Endothelial cell of umbilical vein (primary cell): Measurements from ENCODE around the gene ANKS1B. TPM values are rescaled to one million over a fixed set of nuclear protein-coding genes. Genes with fewer than 3 reads are reported as not detected.

Experiments
- BruUV-seq: library from RNA; stranded (reverse); fragments of 400-500 nt; replicated peaks from 2 replicates; lab custom pipeline; 2021; lab: Mats Ljungman, UMichigan
- CTCF ChIA-PET: fragments of 300-600, 350-600 bp; sonication (Branson Sonifier 250); formaldehyde crosslinking; loops from one replicate; lab custom pipeline; 2021; ENCODE audit warnings: antibody characterized with exemption, inconsistent platforms; lab: Charles Lee
- POLR2A ChIA-PET: fragments of 300-600, 350-600 bp; sonication (Branson Sonifier 250); formaldehyde crosslinking; loops from one replicate; lab custom pipeline; 2021; ENCODE audit warnings: antibody characterized with exemption, inconsistent platforms; lab: Charles Lee
- DNase-seq: peaks from one replicate; pipeline ENCODE4 v3.0.0-alpha.2; 2011; ENCODE audit warnings: low read depth, low spot score
- FAIRE-seq: peaks from 2 replicates; lab custom pipeline; 2011; peaks lifted over from hg19 to GRCh38; lab: Jason Lieb, UNC
- H2AFZ ChIP-seq: 2 replicates; pipeline ENCODE4 v1.6.0; 2012; ENCODE audit warnings: low read depth, low read length, control low read depth, inconsistent platforms
- H3K27ac ChIP-seq: 2 replicates; pipeline ENCODE4 v1.5.1; 2011; ENCODE audit warnings: low read depth, mild to moderate bottlenecking, control low read depth, low read length, moderate library complexity; ENCODE audit not compliant: insufficient read depth
- H3K27me3 ChIP-seq, 2 experiments: 2 replicates each; pipeline versions ENCODE4 v1.6.0 to v1.6.1; 2011; ENCODE audit warnings: low read length in 2 of 2, mixed read lengths in 1 of 2; ENCODE audit not compliant: control insufficient read depth in 2 of 2, insufficient read depth in 2 of 2
- H3K36me3 ChIP-seq, 2 experiments: 2 replicates in 1 of 2; 3 replicates in 1 of 2; pipeline ENCODE4 v1.5.1; 2011; ENCODE audit warnings: low read length in 2 of 2, mild to moderate bottlenecking in 1 of 2, moderate library complexity in 1 of 2; ENCODE audit not compliant: control insufficient read depth in 2 of 2, insufficient read depth in 2 of 2; ENCODE audit errors: extremely low read depth in 1 of 2
- H3K4me1 ChIP-seq: 3 replicates; pipeline ENCODE4 v1.5.1; 2011; ENCODE audit warnings: mild to moderate bottlenecking, low read length; ENCODE audit not compliant: control insufficient read depth, insufficient read depth; ENCODE audit errors: extremely low read depth
- H3K4me2 ChIP-seq: 2 replicates; pipeline ENCODE4 v1.6.1; 2011; ENCODE audit warnings: low read length, control low read depth, mixed read lengths; ENCODE audit not compliant: insufficient read depth
- H3K4me3 ChIP-seq, 3 experiments: fragments of 200-600 bp in 1 of 3; sonication (generic), shearing (Covaris generic) in 1 of 3; replicated peaks in 1 of 3; 2 replicates each; pipeline ENCODE4 v1.5.1; 2011 to 2016; ENCODE audit warnings: control low read depth in 3 of 3, low read length in 3 of 3, mild to moderate bottlenecking in 2 of 3, inconsistent platforms in 1 of 3, low read depth in 1 of 3, moderate library complexity in 1 of 3; ENCODE audit not compliant: insufficient read depth in 1 of 3
- H3K79me2 ChIP-seq: 2 replicates; pipeline ENCODE4 v1.6.0; 2012; ENCODE audit warnings: low read length, inconsistent platforms; ENCODE audit not compliant: control insufficient read depth, insufficient read depth
- H3K9ac ChIP-seq: replicated peaks from 2 replicates; pipeline ENCODE3; 2011; ENCODE audit warnings: low read length, control low read depth; ENCODE audit not compliant: insufficient read depth; ENCODE audit errors: extremely low read depth
- H3K9me1 ChIP-seq: replicated peaks from 3 replicates; pipeline ENCODE4 v1.6.0; 2011; ENCODE audit warnings: mild to moderate bottlenecking, low read length; ENCODE audit not compliant: control insufficient read depth, insufficient read depth; ENCODE audit errors: extremely low read depth
- H3K9me3 ChIP-seq: replicated peaks from 2 replicates; pipeline ENCODE4 v1.5.1; 2012; ENCODE audit warnings: low read length, inconsistent platforms; ENCODE audit not compliant: control insufficient read depth, insufficient read depth
- H4K20me1 ChIP-seq: replicated peaks from 2 replicates; pipeline ENCODE3; 2011; ENCODE audit warnings: mild to moderate bottlenecking, low read length; ENCODE audit not compliant: control insufficient read depth, insufficient read depth; ENCODE audit errors: extremely low read depth
- EZH2 ChIP-seq: IDR thresholded peaks from 2 replicates; pipeline ENCODE4 v1.6.1; 2012; ENCODE audit warnings: borderline replicate concordance, low read depth, mild to moderate bottlenecking, moderate library complexity, low read length, inconsistent platforms; ENCODE audit not compliant: severe bottlenecking
- FOS ChIP-seq: IDR thresholded peaks from 2 replicates; pipeline ENCODE4 v1.6.1; 2011; ENCODE audit warnings: mild to moderate bottlenecking, low read length, moderate library complexity, borderline replicate concordance; ENCODE audit not compliant: insufficient read depth
- GATA2 ChIP-seq: IDR thresholded peaks from 2 replicates; pipeline ENCODE4 v1.7.0; 2011; ENCODE audit warnings: low read depth, mild to moderate bottlenecking, moderate library complexity, mixed read lengths, low read length; ENCODE audit not compliant: insufficient read length, insufficient read depth
- JUN ChIP-seq: IDR thresholded peaks from 2 replicates; pipeline ENCODE4 v1.6.1; 2011; ENCODE audit warnings: borderline replicate concordance, low read depth; ENCODE audit not compliant: insufficient read length, insufficient read depth
- MAX ChIP-seq: IDR thresholded peaks from 2 replicates; pipeline ENCODE4 v1.6.1; 2011; ENCODE audit not compliant: insufficient read depth, insufficient read length
- MYC ChIP-seq: IDR thresholded peaks from one replicate; pipeline ENCODE4 v1.6.1; 2011; ENCODE audit warnings: mild to moderate bottlenecking, low read depth, low read length
- POLR2A ChIP-seq: IDR thresholded peaks from 2 replicates; pipeline ENCODE4 v1.6.1; 2012; ENCODE audit warnings: low read depth, mild to moderate bottlenecking, control low read depth, low read length
- POLR2AphosphoS5 ChIP-seq: IDR thresholded peaks from 2 replicates; pipeline ENCODE4 v1.6.1; 2012; ENCODE audit warnings: low read depth, mild to moderate bottlenecking, control low read depth, low read length, moderate library complexity; ENCODE audit not compliant: insufficient read depth
- dilution Hi-C: fragments of 300-500 bp; cut with MboI; formaldehyde crosslinking; loops from one replicate; pipeline ENCODE4 v1.15.0; 2019; ENCODE audit warnings: low sequenced_read_pairs; ENCODE audit not compliant: extremely low pct_ligation_motif_present
- intact Hi-C: fragments of 100-400 bp; cut with micrococcal nuclease; formaldehyde crosslinking; loops from one replicate; pipeline ENCODE4 v1.10.0; 2022
- polyA plus RNA-seq, 4 experiments: library from polyadenylated mRNA; depleted of rRNA in 3 of 4; stranded (reverse) in 3 of 4; unstranded in 1 of 4; fragments of >200 nt; gene quantifications; 2 replicates each; pipeline versions ENCODE4 v1.2.1 to v1.2.3, GENCODE V29; 2011 to 2012; ENCODE audit warnings: missing spikeins in 1 of 4
- total RNA-seq: library from RNA; stranded (reverse); gene quantifications from 2 replicates; pipeline ENCODE4 v1.2.3, GENCODE V29; 2021
- TF ChIP-seq, protein P1 (sequence below), 2 donors: IDR thresholded peaks; 1 replicate in 1 of 2; 2 replicates in 1 of 2; pipeline ENCODE4 v1.5.1; 2011; ENCODE audit warnings: low read length in 2 of 2, mild to moderate bottlenecking in 2 of 2, moderate library complexity in 2 of 2, control low read depth in 1 of 2, inconsistent platforms in 1 of 2, low read depth in 1 of 2; ENCODE audit not compliant: insufficient read depth in 1 of 2; ENCODE audit errors: extremely low read depth in 1 of 2

Gene ANKS1B
- total and polyA plus RNA-seq, 2 donors (not counting 3 experiments of a cell fraction or from before 2014, with no cell fraction given), result 0.15 to 0.38 TPM

DNA sequence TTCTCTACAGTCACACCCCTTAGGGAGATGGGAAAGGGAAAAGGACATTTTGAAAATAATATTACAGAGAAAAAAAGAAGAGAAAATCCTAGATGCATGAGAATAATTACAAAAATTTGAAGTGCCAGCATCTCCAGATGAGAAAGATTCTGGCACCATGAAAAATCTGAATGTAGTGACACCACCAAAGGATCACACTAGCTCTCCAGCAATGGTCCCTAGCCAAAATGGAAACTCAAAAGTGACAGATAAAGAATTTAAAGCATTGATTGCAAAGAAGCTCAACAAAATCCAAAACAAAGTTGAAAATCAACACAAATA is 364.6 kb downstream of the ANKS1B start:
- dilution Hi-C loops, result no loop called here
- POLR2A ChIA-PET, result no interaction called here
- intact Hi-C loops, result no loop called here

More for the DNA sequence above, 364.6 kb downstream of the ANKS1B start:
- DNase-seq, result no peak
- TF ChIP-seq EZH2 (no peak), MAX (no peak), GATA2 (no peak), POLR2A (no peak), POLR2AphosphoS5 (no peak), JUN (no peak), MYC (no peak), FOS (no peak)
- TF ChIP-seq, protein P1, sequence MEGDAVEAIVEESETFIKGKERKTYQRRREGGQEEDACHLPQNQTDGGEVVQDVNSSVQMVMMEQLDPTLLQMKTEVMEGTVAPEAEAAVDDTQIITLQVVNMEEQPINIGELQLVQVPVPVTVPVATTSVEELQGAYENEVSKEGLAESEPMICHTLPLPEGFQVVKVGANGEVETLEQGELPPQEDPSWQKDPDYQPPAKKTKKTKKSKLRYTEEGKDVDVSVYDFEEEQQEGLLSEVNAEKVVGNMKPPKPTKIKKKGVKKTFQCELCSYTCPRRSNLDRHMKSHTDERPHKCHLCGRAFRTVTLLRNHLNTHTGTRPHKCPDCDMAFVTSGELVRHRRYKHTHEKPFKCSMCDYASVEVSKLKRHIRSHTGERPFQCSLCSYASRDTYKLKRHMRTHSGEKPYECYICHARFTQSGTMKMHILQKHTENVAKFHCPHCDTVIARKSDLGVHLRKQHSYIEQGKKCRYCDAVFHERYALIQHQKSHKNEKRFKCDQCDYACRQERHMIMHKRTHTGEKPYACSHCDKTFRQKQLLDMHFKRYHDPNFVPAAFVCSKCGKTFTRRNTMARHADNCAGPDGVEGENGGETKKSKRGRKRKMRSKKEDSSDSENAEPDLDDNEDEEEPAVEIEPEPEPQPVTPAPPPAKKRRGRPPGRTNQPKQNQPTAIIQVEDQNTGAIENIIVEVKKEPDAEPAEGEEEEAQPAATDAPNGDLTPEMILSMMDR (IDR thresholded peaks at IDR 0.05; ENCODE audit: extremely low read depth in 1 of 2, insufficient read depth in 1 of 2, low read depth in 1 of 2, low read length in 2 of 2), result no peak
- Histone ChIP-seq H4K20me1 (no peaks in the 10 kb centered on the region), H3K4me2 (no peak overlapping the region), H3K9me3 (peaks cover 2% of the 10 kb centered on the region), H3K4me3 (no peak overlapping the region), H3K79me2 (no peaks in the 10 kb centered on the region), H3K9me1 (no peaks in the 10 kb centered on the region), H3K4me1 (no peaks in the 10 kb centered on the region), H3K9ac (no peak overlapping the region), H3K36me3 (no peaks in the 10 kb centered on the region), H3K27ac (no peak overlapping the region), H3K27me3 (no peaks in the 10 kb centered on the region), H2AFZ (no peak overlapping the region)
- CTCF ChIA-PET, result no interaction called here
- FAIRE-seq, result no peak
- no TSS peak for BruUV-seq
